ENCODE results near the gene CHRNB4. TPM values are rescaled to one million over a fixed set of nuclear protein-coding genes. Genes with fewer than 3 reads are reported as not detected.

Gene CHRNB4
- total and polyA plus RNA-seq, 2 of the 8 experiments (the other 6 are each of a cell fraction or from before 2014, with no cell fraction given) = 2.4 to 4.5 TPM

DNA sequence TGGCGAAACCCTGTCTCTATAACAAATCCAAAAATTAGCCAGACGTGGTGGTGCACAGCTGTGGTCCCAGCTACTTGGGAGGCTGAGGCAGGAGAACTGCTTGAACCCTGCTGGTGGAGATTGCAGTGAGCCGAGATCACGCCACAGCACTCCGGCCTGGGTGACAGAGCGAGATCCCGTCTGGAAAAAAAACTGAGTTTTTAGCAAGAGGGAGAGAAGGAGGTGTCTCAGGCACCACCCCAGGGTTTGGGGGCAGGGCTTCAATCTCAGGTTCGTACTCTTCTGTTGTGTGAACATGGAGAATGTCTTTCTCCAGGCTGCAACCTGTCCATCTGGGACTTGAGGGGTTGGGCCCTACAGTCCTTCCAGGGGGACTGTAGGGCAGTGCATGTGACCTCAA is 22.9 kb downstream of the CHRNB4 start:
- DNase-seq (ENCODE audit: low read depth in 1 of 2, low spot score in 2 of 2) (no peak), FAIRE-seq (no peak)
- no peaks in the 10 kb centered on the region for H3K79me1 ChIP-seq (ENCODE audit: low read depth, low read length)
- H2BK15ac ChIP-seq (ENCODE audit: low read length) = no peak overlapping the region
- H2AFZ ChIP-seq (ENCODE audit: low read length) = no peak overlapping the region; the same call in 1 of the 2 replicates
- no peak overlapping the region for H4K8ac ChIP-seq (ENCODE audit: extremely low read depth, insufficient read depth, low read length)
- no peak overlapping the region for H3K4me3 ChIP-seq (ENCODE audit: extremely low read depth in 1 of 4, insufficient read depth in 2 of 4, low read depth in 3 of 4, low read length in 4 of 4)
- H2BK120ac ChIP-seq (replicated peaks; ENCODE audit: low read depth, low read length) = no peak overlapping the region
- ChIA-PET CTCF (ENCODE audit: partially characterized antibody) (interaction anchor here (0.6 to 7.6 kb wide), 10 partner anchors 13 to 133 kb away, joined by 3 to 81 read pairs (median 6); no protein-coding TSS in a partner anchor), POLR2A (ENCODE audit: partially characterized antibody) (no interaction called here)
- no peak overlapping the region for H3K4ac ChIP-seq (replicated peaks; ENCODE audit: insufficient read length, low read depth, low read length)
- no peaks in the 10 kb centered on the region for H3K9me3 ChIP-seq (ENCODE audit: insufficient read depth in 2 of 2, low read depth in 1 of 2, low read length in 1 of 2)
- no peak overlapping the region for H3K27ac ChIP-seq (ENCODE audit: low read depth, low read length)
- H3K18ac ChIP-seq (ENCODE audit: extremely low read depth, low read length) = no peak overlapping the region
- H3K23me2 ChIP-seq (ENCODE audit: low read depth, low read length) = peaks cover 14% of the 10 kb centered on the region; the same call in 1 of the 2 replicates
- H3K56ac ChIP-seq (replicated peaks; ENCODE audit: insufficient read length, low read depth, low read length) = no peak overlapping the region
- no peak overlapping the region for H3K23ac ChIP-seq (ENCODE audit: insufficient read length)
- H3K9ac ChIP-seq (replicated peaks in 1 of 4; ENCODE audit: extremely low read depth in 1 of 4, low read depth in 3 of 4, low read length in 3 of 4) = no peak overlapping the region
- no peak overlapping the region for H2BK12ac ChIP-seq (ENCODE audit: low read depth, low read length)
- WGBS, 2 experiments (ENCODE audit: extremely low coverage in 1 of 2, insufficient coverage in 1 of 2, insufficient read length in 1 of 2, insufficient replicate concordance in 2 of 2, low coverage in 1 of 2, low lambda C conversion rate in 2 of 2, missing lambda C conversion rate in 1 of 2) = 83% methylated on average over 8 of the region's 8 CpGs; no CpG with 5 or more reads in 1 of the 2 experiments
- peaks cover 6 to 39% (median 35%) of the 10 kb centered on the region in 4 experiments for H3K27me3 ChIP-seq (replicated peaks in 1 of 4; ENCODE audit: control insufficient read depth in 3 of 4, extremely low read depth in 1 of 4, insufficient read depth in 3 of 4, low read length in 3 of 4)
- no peak overlapping the region for H4K5ac ChIP-seq (ENCODE audit: insufficient read length, low read depth, low read length)
- no peak overlapping the region for H2BK20ac ChIP-seq (ENCODE audit: low read length)
- H4K20me1 ChIP-seq (replicated peaks in 1 of 2; ENCODE audit: control insufficient read depth in 1 of 2, insufficient read depth in 2 of 2, low read length in 2 of 2) = no peaks in the 10 kb centered on the region
- no peaks in the 10 kb centered on the region for H3K79me2 ChIP-seq (ENCODE audit: control insufficient read depth in 1 of 2, insufficient read depth in 2 of 2, low read length in 2 of 2)
- H3K4me1 ChIP-seq (replicated peaks in 1 of 4; ENCODE audit: control insufficient read depth in 3 of 4, insufficient read depth in 4 of 4, low read length in 3 of 4) = peaks cover 0 to 10% (median 2%) of the 10 kb centered on the region in 4 experiments; a peak in 6 of 7 replicates
- no peak overlapping the region for H4K91ac ChIP-seq (replicated peaks; ENCODE audit: insufficient read length, low read length)
- H3K36me3 ChIP-seq (ENCODE audit: control insufficient read depth in 2 of 4, insufficient read depth in 4 of 4, low read length in 3 of 4) = no peaks in the 10 kb centered on the region
- H2BK5ac ChIP-seq (ENCODE audit: low read depth, low read length) = 0 out of 2 replicates have a peak overlapping the region, but pooled peaks have one; percentile 39
- no peak overlapping the region for H2AK5ac ChIP-seq (ENCODE audit: low read depth, low read length)
- H3K14ac ChIP-seq (ENCODE audit: insufficient read length) = no peak overlapping the region
- no peak overlapping the region for H3K4me2 ChIP-seq (ENCODE audit: insufficient read depth in 1 of 2, low read depth in 2 of 2, low read length in 2 of 2)
- TF ChIP-seq, protein P1, sequence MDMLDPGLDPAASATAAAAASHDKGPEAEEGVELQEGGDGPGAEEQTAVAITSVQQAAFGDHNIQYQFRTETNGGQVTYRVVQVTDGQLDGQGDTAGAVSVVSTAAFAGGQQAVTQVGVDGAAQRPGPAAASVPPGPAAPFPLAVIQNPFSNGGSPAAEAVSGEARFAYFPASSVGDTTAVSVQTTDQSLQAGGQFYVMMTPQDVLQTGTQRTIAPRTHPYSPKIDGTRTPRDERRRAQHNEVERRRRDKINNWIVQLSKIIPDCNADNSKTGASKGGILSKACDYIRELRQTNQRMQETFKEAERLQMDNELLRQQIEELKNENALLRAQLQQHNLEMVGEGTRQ (IDR thresholded peaks at IDR 0.05; ENCODE audit: low read length) = no peak
- TF ChIP-seq KDM1A (IDR thresholded peaks at IDR 0.05; ENCODE audit: borderline replicate concordance, low read length) (no peak), BRCA1 (IDR thresholded peaks at IDR 0.05; ENCODE audit: low read depth, low read length) (no peak), CEBPB (IDR thresholded peaks at IDR 0.05; ENCODE audit: low read depth, low read length) (no peak), TCF12 (IDR thresholded peaks at IDR 0.05; ENCODE audit: low read depth, low read length) (no peak), POLR2AphosphoS5 (IDR thresholded peaks at IDR 0.05; ENCODE audit: low read depth, low read length) (no peak), ZNF274 (IDR thresholded peaks at IDR 0.05; ENCODE audit: borderline replicate concordance, extremely low read depth, low read length) (no peak), JUN (IDR thresholded peaks at IDR 0.05; ENCODE audit: low read depth, low read length) (no peak), CBX8 (IDR thresholded peaks at IDR 0.05; ENCODE audit: borderline replicate concordance, low read depth, low read length) (no peak), SIRT6 (IDR thresholded peaks at IDR 0.05; ENCODE audit: low read length) (no peak), BACH1 (IDR thresholded peaks at IDR 0.05; ENCODE audit: low read length) (no peak), SIN3A (conservative IDR thresholded peaks at IDR 0.05 in 1 of 2, IDR thresholded peaks at IDR 0.05 in 1 of 2; ENCODE audit: low read depth in 1 of 2, low read length in 2 of 2) (no peak)
- TF ChIP-seq, protein P2, sequence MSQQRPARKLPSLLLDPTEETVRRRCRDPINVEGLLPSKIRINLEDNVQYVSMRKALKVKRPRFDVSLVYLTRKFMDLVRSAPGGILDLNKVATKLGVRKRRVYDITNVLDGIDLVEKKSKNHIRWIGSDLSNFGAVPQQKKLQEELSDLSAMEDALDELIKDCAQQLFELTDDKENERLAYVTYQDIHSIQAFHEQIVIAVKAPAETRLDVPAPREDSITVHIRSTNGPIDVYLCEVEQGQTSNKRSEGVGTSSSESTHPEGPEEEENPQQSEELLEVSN (IDR thresholded peaks at IDR 0.05) = no peak
